ENCODE results near the gene PDHB. TPM values are rescaled to one million over a fixed set of nuclear protein-coding genes. Genes with fewer than 3 reads are reported as not detected.
"Not testable (repeated sequence)": the region's sequence is repeated elsewhere in the genome, so short reads cannot be mapped to it uniquely, and the experiment has no call there.

Gene PDHB
- 126 and 207 TPM in 2 replicates for total RNA-seq

DNA sequence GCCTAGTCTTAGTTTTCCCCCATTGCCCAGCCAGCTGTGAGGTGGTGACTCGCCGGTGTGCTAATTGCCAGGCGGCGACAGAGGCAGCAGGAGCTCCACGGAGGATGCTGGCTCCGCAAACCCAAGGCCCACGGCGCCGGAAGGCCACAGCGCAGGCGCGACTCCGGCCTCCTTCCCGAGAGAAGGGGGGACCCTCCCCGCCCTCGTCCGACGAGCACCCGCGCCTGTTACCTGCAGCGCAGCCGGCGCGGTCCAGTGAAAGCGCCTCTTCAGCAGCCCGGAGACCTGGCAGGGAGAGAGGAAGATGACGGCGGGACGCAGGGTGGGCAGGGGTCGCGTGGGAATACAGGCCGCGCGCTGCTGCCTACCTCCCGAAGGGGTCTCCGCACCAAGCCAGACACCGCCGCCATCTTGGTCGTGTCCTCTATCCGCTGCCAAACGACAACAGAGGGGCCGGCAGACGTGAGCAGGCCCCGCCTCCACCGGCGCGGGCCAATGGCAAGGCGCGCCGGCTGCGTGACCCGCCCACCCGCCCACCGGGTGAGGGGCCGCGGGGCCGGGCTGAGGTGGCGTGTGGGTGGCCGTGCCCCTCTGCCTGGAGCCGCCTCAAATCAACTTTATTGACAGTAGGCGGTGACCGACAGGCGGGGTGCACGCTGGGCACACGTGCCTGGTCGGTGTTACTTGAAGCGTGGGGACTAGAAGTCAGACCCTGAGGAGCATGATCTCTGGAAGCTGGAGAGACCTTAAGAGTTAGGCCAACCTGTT, at the start of gene PDHB:
Gene PDHB (minus strand): TSS at position 433 of the 768 bp plus-strand sequence. CDS start 23 bp downstream, at position 410.
- peak; percentile 71 for DNase-seq (ENCODE audit: low read depth)

GRCh38 chr3:58482917-58483636, 49.4 kb upstream of the PDHB start:
- DNase-seq (ENCODE audit: low read depth), result no peak

DNA sequence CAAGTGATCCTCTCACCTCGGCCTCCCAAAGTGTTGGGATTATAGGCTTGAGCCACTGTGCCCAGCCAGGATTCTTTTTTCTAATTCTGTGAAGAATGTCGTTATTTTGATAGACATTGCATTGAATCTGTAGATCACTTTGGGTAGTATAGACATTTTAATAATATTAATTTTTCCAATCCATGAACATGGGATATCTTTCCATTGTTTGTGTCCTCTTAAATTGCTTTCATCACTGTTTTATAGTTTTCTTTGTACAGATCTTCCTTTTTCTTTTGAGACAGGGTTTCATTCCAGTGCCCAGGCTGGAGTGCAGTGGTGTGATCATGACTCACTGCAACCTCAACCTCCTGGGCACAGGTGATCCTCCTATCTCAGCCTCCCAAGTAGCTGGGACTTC, 46.7 kb upstream of the PDHB start:
- no peak for DNase-seq (ENCODE audit: low read depth)

DNA sequence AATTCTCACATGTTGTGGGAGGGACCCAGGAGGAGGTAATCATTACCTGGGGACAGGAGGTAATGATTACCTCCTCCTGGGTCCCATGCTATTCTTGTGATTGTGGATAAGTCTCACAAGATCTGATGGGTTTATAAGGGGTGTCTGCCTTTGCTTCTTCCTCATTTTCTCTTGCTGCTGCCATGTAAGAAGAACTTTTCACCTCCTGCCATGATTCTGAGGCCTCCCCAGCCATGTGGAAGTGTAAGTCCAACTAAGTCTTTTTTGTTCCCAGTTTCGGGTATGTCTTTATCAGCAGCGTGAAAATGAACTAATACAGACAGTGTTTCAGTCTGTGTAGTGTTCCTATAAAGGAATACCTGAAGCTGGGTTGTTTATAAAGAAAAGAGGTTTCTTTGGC, 45.1 kb upstream of the PDHB start:
- DNase-seq (ENCODE audit: low read depth), result no peak

- no peak for DNase-seq (ENCODE audit: low read depth)
Measured at GRCh38 chr3:58474967-58475578, 41.4 kb upstream of the PDHB start.

- no peak for DNase-seq (ENCODE audit: low read depth)
Measured at GRCh38 chr3:58474348-58474911, 40.8 kb upstream of the PDHB start.

DNA sequence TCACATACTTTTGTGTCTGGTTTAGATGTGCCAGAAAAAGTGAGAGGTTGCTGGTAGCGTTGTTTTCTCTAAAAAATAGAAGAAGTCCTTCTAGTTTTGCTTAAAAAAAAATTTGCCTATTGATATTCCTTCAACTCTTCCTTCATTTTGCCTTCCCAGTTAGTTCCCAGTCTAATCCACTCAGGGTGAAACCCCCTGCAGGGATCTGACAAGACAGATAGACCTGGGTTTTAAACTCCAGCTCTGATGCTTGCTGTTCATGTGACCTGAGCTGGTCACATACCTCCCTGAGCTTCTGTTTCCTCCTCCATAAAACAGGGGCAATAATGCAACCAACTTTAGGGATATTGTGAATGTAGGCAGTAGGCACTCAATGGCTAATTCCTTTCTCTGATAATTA, 39.6 kb upstream of the PDHB start:
- DNase-seq (ENCODE audit: low read depth), result no peak

GRCh38 chr3:58471025-58471887, 37.6 kb upstream of the PDHB start:
- peak; percentile 100 for DNase-seq (ENCODE audit: low read depth)

- no peak for DNase-seq (ENCODE audit: low read depth)
Measured at GRCh38 chr3:58470363-58471024, 36.9 kb upstream of the PDHB start.

- no peak for DNase-seq (ENCODE audit: low read depth)
Measured at GRCh38 chr3:58469096-58469495, 35.5 kb upstream of the PDHB start.

GRCh38 chr3:58466899-58467563, 33.4 kb upstream of the PDHB start:
- no peak for DNase-seq (ENCODE audit: low read depth)

GRCh38 chr3:58464866-58465265, 31.2 kb upstream of the PDHB start:
- no peak for DNase-seq (ENCODE audit: low read depth)

DNA sequence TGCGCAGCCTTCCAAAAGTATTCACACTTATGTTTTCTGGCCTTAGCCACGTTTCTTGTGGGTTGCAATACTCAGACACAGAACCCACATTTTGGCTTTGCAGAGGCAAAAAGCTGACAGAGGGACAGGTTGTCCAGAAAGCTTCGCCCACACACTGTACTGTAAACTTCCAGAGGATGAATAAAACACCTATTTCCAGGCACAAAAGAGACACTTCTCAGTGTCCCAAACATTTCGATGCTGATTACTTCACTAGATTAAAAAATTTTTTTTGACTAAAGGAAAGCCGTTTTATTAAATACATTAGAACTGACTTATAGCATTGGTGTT, 30.3 kb upstream of the PDHB start:
- DNase-seq (ENCODE audit: low read depth), result no peak

DNA sequence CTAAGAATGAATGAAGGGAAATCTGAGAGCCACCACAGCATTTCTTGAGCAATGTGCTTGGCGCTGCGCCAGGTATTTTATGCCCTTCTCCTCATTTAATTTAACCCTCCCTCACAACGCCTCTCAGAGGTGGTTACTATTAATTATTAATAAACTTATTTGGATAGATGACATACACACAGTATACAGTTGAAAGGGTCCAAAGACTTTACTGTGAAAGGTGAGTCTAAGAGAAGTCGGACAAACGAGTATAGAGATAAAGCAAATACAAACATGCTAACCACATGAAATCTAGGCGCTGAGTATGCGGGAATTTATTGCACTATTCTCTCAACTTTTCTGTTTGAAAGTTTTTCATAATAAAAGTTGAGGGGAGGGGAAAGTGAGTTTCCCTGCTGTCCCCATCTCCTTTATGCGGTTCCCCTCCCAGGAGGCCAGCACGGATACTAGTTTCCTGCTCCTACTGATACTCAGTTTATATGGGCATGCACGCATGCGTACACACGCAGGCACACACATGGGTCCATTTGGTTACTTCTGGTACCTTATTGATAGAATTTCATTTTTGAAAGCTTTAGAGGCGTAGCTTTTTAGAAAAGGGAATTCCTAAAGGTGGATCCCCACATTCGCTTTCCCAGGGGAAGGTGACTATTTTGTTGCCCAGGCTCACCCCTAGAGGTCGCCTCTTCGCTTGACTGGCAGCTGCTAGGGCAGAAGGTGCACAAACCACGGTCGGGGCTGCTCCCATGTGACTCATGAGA, 29.7 kb upstream of the PDHB start:
- DNase-seq (ENCODE audit: low read depth), result peak; percentile 84

GRCh38 chr3:58462829-58463180, 29.2 kb upstream of the PDHB start:
- no peak for DNase-seq (ENCODE audit: low read depth)

DNA sequence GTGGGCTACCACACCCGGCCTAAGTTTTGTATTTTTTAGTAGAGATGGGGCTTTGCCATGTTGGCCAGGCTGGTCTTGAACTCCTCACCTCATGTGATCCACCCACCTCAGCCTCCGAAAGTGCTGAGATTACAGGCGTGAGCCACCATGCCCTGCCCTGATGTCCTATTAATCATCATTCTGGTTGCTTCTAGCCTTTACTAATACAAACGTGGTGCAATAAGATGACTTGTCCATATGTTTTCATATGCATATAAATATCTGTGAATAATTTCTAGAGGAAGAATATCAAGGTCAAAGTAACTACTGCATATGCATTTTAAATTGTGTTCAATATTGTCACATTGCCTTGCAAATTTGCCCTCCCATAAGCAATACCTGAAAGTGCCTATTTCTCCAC, 25.5 kb upstream of the PDHB start:
- no peak for DNase-seq (ENCODE audit: low read depth)

- no peak for DNase-seq (ENCODE audit: low read depth)
Measured at GRCh38 chr3:58452176-58452575, 18.5 kb upstream of the PDHB start.

- DNase-seq (ENCODE audit: low read depth), result no peak
Measured at GRCh38 chr3:58441514-58442450, 8.2 kb upstream of the PDHB start.

GRCh38 chr3:58440996-58441355, 7.3 kb upstream of the PDHB start:
- DNase-seq (ENCODE audit: low read depth), result not testable (repeated sequence)
